BJ (cell line): ENCODE measurements around the gene CDC37L1. TPM values are rescaled to one million over a fixed set of nuclear protein-coding genes. Genes with fewer than 3 reads are reported as not detected.

Source experiments
- CTCF ChIA-PET: fragments of 350-600 bp; formaldehyde crosslinking; extraction: SDS; loops from one replicate; lab custom pipeline; 2021; ENCODE audit warnings: antibody characterized with exemption, inconsistent platforms; lab: Yijun Ruan, JAX
- POLR2A ChIA-PET: fragments of 300-600 bp; sonication (Branson Sonifier 250); formaldehyde crosslinking; extraction: SDS; loops from one replicate; lab custom pipeline; 2021; ENCODE audit warnings: antibody characterized with exemption; lab: Charles Lee
- DNase-seq: peaks from one replicate; pipeline ENCODE4 v3.0.0-alpha.2; 2011; ENCODE audit warnings: low read depth
- H3K27me3 ChIP-seq: 2 replicates; pipeline ENCODE4 v1.6.0; 2011; ENCODE audit warnings: low read length; ENCODE audit not compliant: control insufficient read depth, insufficient read depth
- H3K36me3 ChIP-seq: 2 replicates; pipeline ENCODE4 v1.5.1; 2011; ENCODE audit warnings: low read length; ENCODE audit not compliant: control insufficient read depth, insufficient read depth
- H3K4me3 ChIP-seq: 2 replicates; pipeline ENCODE4 v1.5.1; 2011; ENCODE audit warnings: low read depth, mild to moderate bottlenecking, control low read depth, low read length
- CTCF ChIP-seq: IDR thresholded peaks from 2 replicates; pipeline ENCODE4 v1.5.1; 2011; ENCODE audit warnings: low read depth, mild to moderate bottlenecking, control low read depth, inconsistent platforms, low read length, moderate library complexity; ENCODE audit not compliant: insufficient read depth
- polyA plus RNA-seq: library from polyadenylated mRNA; depleted of rRNA; stranded (reverse); fragments of >200 nt; gene quantifications from 2 replicates; pipeline ENCODE4 v1.2.3, GENCODE V29; 2011

Gene CDC37L1
- polyA plus RNA-seq, 1 experiment: 8.8 TPM

- no peak for DNase-seq
- ChIA-PET CTCF (interaction anchor here (0.5 to 1.4 kb wide), 2 partner anchors 11 to 101 kb away, joined by 3 read pairs; partner anchors contain the start of gene CDC37L1), POLR2A (no interaction called here)
- Histone ChIP-seq H3K27me3 (no peaks in the 10 kb centered on the region), H3K36me3 (no peaks in the 10 kb centered on the region), H3K4me3 (no peak overlapping the region)
- TF ChIP-seq CTCF: no peak
Observed at GRCh38 chr9:4668604-4669003, 10.8 kb upstream of the CDC37L1 start.

GRCh38 chr9:4669890-4670289 is 9.5 kb upstream of the CDC37L1 start:
- Histone ChIP-seq H3K4me3 (no peak overlapping the region), H3K27me3 (no peaks in the 10 kb centered on the region), H3K36me3 (no peaks in the 10 kb centered on the region)
- CTCF ChIA-PET: interaction anchor here (0.6 to 0.7 kb wide), 2 partner anchors 38 to 239 kb away, joined by 3 read pairs; no protein-coding TSS in a partner anchor
- POLR2A ChIA-PET: no interaction called here
- no peak for DNase-seq
- no peak for TF ChIP-seq CTCF

- Histone ChIP-seq H3K4me3 (no peak overlapping the region), H3K36me3 (no peaks in the 10 kb centered on the region), H3K27me3 (no peaks in the 10 kb centered on the region)
- CTCF ChIA-PET: no interaction called here
- POLR2A ChIA-PET: no interaction called here
- no peak for DNase-seq
- no peak for TF ChIP-seq CTCF
Observed at GRCh38 chr9:4670591-4670990, 8.8 kb upstream of the CDC37L1 start.

GRCh38 chr9:4671737-4672136 is 7.6 kb upstream of the CDC37L1 start:
- Histone ChIP-seq H3K4me3 (no peak overlapping the region), H3K27me3 (no peaks in the 10 kb centered on the region), H3K36me3 (no peaks in the 10 kb centered on the region)
- CTCF ChIA-PET: no interaction called here
- no peak for DNase-seq
- no peak for TF ChIP-seq CTCF
- POLR2A ChIA-PET: no interaction called here

GRCh38 chr9:4674783-4675182 is 4.6 kb upstream of the CDC37L1 start:
- H3K27me3 ChIP-seq: no peaks in the 10 kb centered on the region
- no peaks in the 10 kb centered on the region for H3K36me3 ChIP-seq
- peak; percentile 99 for DNase-seq
- POLR2A ChIA-PET: no interaction called here
- TF ChIP-seq CTCF: 0 out of 2 replicates have a peak, but pooled peaks have one; percentile 6
- H3K4me3 ChIP-seq: no peak overlapping the region
- CTCF ChIA-PET: interaction anchor here (0.6 to 1.4 kb wide), 4 partner anchors 9 to 58 kb away, joined by 3 read pairs; partner anchors contain the start of gene SPATA6L
